Activated T-cell treated with anti-CD3 and anti-CD28 coated beads for 1 hour (primary cell): ENCODE results near the gene ABITRAM.
"Not testable (repeated sequence)": the region's sequence is repeated elsewhere in the genome, so short reads cannot be mapped to it uniquely, and the experiment has no call there.

Source experiments
- DNase-seq: peaks from one replicate; pipeline ENCODE4 v3.0.0-alpha.2; 2020; ENCODE audit warnings: low read depth

Gene ABITRAM, protein sequence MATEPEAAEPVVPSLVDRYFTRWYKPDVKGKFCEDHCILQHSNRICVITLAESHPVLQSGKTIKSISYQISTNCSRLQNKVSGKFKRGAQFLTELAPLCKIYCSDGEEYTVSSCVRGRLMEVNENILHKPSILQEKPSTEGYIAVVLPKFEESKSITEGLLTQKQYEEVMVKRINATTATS

DNA sequence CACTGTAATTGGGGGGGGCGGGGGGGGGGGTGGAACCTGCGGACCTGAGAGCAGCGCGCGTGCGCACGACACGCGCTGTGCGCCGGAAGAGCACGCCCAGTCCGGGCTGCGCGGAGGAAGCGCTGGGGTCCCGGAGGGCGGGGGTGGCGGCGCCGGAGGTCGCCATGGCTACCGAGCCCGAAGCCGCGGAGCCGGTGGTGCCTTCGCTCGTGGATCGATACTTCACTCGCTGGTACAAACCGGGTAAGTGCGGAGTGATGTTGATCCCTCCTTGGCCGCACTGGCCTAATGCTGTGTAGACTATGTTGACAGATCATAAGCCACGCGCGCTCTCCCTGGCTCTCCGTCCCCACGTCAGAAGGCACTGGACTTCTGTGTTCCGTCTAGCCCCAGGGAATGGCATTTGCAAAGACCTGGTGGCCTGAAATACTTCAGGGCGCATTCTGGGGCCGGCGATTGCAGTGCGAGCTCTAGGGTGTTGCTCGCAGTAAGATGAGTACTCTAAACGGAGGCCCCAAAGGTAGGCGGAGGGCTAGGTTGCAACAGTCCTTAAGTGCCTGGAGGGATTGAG, at the start of gene ABITRAM:
Gene ABITRAM, plus strand, starts transcription at position 78 of the 571 bp plus-strand sequence. Its CDS starts 87 bp downstream, at position 165.
- DNase-seq = peak; percentile 66

DNA sequence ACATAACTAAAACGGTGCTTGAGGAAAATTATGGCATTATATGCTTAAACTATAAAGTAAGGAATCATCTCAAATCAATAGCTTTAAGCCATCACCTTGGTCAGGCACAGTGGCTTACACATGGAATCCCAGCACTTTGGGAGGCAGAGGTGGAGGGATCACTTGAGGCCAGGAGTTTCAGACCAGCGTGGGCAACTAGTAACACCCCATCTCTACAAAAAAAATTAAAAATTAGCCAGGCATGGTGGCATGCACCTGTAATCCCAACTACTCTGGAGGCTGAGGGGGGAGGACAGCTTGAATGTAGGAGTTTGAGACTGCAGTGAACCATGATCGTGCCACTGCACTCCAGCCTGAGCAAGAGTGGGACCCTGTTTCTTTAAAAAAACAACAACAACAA, 49.5 kb upstream of the ABITRAM start:
- DNase-seq = no peak

DNA sequence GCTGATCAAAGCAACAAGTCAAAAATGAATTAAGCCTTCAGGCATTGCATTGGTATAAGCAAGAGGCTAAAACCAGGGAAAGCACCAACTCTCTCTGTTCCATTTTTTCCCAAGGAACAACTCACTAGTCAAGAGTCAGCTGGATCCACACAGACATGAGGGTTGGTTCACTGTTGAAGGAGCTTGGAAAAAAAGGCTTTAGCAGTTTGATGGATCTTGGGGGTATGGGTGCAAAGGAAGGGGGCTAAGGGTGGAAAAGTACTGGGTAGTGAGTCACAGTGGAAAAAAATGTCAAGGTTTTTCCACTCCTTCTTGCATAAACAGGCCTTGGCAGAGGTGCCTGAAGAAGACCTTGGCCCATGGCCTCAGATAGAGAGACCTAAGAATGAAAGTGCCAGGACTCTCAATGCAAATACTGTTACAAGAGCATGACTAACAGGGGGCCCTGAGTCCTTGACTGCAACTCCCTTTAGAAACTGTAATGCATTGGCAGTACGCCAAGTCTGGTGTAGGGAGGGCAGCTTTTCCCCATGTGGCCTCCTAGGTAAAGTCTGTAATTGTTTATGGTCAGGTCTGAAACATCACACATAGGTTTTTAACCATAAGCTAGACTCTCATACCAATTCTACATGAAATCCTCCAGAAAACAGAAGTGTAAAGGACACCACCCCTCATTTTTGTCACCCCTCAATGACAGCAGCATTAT, 48.4 kb upstream of the ABITRAM start:
- DNase-seq = no peak

DNA sequence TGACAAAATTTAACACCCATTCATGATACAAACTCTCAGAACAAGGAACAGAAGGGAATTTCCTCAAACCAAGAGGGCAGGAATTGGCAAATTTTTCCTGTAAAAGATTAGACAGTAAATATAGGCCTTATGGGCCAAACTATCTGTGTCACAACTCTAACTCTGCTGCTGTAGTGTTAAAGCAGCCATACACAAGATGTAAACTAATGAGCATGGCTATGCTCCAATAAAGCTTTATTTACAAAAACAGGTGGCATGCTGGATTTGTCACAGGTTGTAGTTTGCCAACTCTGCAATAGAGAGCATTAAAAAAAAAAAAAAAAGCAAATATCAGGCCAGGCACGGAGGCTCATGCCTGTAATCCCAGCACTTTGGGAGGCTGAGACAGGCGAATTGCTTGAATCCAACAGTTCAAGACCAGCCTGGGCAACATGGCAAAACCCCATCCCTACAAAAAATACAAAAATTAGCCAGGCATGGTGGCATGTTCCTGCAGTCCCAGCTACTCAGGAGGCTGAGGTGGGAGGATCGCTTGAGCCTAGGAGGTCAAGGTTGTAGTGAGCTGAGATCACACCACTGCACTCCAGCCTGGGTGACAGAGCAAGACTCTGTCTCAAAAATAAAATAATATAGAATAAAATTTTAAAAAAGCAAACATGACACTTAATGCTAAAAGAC, 47.5 kb upstream of the ABITRAM start:
- DNase-seq = not testable (repeated sequence)

DNA sequence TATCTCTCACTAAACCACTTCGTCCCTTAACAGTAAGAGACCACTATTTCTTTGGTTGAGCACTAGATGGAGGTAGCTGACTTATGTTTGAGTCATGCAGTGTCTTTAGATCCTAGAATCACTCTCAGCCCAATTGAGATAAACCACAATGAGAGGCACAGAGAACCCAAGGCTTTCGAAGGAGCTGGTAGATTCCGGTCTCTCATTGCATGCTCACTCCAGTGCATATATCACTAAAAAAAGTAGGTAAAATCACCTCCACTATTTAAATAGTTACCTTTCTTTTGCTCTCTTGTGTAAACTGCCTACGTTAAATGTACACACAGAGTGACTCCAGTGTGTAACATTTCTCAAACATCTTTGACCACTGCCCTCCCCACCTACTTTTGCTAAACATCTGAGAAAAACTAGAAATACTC, 44.5 kb upstream of the ABITRAM start:
- DNase-seq = no peak

DNA sequence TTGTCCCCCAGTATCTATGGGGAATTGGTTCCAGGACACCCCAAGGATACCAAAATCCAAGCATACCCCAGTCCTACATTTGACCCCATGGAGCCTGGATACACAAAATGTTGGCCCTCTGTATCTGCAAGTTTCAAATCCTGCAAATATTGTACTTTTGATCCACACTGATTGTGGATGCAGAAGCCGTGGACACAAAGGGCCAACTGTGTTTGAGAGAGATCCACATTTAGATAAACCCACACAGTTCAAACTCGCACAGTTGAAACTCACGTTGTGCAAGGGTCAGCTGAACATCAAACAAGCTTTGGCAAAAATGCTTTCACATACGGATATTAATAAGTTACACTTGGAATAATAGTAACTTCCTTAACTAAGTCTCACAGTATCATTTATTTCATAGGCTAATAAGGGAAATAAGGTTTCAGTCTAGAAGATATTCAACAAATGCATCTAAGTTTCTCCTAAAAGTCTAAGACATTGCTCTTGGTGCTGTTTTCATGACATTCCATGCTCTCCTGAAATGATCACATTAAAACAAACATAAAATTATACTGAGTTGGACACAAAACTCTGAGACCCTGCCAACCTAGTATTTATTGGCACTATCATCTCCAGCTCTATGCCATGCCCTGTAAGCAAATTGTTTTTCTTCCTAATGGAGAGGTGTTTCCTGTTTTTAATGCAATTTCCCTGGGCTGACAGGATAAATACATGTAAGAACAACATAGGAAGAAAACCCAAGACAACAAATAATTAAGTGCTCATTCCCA, 39.8 kb upstream of the ABITRAM start:
- no peak for DNase-seq

DNA sequence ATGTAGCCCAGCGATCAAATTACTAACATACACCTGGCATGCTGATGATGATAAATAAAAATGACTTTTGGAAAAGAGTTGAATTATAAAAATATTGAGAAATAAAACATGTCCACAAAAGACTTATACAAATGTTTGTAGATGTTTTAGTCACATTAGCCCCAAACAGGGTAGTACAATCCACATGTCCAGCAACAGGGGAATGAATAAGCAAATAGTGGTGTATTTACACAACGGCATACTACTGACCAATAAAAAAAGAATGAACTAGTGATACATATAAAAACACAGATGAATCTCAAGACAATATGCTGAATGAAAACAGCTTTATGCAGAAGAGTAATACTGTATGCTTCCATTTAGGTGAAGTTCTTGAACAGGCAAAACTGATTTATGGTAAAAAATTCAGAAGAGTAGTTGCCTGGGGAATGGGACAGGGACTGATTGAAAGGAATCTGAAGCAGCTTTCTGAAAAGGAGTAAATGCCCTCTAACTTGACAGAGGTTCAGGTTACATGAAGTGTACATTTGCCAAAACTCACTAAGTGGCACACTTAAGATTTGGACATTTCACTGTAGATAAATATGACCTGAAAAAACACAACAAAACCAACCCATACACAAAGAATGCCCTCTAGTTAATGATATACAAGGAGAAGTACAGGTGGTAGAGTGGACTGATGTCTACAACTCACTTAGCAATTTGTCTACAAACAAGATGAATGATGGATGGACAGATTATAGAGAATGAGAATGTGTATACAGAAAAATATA, 36.7 kb upstream of the ABITRAM start:
- DNase-seq = no peak

DNA sequence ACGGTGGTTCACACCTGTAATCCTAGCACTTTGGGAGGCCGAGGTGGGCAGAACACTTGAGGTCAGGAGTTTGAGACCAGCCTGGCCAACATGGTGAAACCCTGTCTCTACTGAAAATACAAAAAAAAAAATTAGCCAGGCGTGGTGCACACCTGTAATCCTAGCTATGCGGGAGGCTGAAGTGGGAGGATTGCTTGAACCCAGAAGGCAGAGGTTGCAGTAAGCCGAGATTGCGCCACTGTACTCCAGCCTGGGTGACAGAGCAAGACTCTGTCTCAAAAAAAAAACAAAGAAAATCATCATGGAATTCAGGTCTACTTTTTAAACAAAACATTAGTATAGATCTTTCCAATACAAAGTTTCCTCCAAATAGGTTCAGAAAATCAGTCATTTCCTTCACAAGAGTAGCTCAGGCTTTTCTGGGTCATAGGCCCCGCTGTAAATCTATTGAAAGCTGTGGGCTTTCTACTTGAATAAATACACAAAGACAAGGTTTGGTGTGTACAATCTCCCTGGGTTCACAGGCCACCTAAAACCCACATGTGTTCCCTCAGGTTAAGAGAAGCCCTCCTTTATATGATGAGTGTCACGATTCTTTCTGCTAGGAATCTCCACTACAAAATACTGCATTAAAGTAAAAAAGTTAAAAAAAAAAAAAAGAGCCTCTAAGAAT, 35.0 kb upstream of the ABITRAM start:
- DNase-seq = not testable (repeated sequence)

DNA sequence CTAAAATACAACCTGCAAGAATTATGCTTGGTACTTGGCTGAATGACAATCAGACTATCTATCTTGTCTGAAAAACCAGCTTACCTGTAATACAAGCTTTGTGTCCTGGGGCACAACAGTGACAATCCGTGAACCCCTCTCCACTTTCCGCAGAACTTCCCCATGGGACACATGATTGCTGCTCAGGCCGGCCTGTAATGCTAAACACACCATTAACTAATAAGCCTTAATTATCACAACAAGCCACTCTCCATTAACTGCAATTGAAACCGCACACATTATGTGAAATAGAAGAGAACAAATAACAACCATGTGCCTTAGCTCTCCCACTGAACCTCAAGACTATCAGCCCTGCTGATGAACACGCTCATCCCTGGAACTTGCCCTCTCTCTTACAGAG, 34.0 kb upstream of the ABITRAM start:
- no peak for DNase-seq

DNA sequence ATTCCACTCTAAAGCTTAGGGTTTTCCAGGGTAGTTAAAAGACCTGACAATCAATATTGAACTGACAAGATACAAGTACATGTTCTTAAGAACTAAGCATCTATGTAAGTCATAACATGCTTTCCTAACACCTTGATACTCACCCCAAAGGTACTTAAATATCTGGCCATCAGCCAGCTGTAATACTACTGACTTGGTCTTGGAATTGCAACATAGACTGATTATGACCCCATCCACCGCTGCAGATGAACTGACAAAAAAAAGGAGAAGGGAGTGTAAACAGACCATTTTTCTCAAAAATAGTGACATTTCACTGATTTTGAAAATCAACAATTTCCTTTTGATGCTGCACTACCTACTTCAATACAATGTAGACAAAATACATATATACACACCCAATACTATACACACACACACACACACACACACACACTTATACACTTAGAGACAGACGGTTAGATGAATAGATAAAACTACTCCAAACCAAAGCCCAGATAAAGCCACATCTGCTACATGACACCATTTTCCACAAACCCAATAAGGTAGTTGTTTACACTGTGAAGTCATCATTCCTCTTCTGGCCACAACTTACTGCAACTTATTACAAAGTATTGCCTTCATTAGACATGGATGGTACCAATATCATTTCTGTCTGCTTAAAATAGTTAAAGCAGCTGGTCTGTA, 30.6 kb upstream of the ABITRAM start:
- no peak for DNase-seq

DNA sequence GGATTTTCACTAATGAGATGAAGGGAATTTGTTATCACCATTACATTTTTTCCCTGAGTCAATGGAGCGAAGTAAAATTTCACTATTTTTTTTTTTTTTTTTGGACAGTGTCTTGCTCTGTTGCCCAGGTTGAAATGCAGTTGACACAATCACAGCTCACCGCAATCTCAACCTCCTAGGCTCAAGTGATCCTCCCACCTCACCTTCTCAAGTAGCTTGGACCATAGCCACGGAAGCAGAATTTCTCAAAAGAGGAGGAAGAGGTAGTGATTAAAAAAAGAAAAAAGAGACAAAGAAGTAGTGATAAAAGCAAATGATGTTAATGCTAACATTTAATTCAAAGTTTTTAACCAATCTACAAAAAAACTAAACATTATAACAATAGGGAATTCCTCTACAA, 30.0 kb upstream of the ABITRAM start:
- no peak for DNase-seq

DNA sequence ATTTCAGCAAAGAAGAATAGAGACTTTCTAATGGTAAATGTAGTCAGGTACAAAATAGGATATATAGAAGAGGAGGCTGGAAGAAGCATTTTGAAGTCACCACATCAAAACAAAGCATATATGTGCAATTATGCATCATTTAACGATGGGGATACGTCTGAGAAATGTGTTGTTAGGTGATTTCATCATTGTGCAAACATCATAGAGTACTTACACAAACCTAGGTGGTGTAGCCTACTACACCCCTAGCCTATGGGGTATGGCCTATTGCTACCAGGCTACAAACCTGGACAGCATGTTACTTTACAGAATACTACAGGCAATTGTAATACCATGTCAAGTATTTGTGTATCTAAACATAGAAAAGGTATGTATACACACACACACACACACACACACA, 28.7 kb upstream of the ABITRAM start:
- DNase-seq = no peak

DNA sequence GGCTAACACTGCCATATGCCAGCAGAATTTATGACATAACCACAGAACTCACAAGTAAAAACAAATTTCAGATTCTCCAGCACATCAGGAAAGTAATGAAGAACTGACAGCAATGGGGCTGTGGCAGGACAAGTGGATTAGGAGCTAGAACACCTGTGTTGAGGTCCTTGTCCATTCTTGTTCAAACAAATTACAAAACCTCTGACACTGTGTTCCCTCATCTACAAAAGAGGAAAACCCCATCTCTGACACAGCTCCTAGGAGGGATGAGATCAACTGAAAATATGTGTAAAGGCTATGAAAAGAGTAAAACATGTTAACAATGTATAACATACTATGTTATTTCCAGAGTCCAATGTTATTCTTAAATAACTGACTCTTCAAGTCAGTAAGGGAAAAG, 23.8 kb upstream of the ABITRAM start:
- DNase-seq = no peak

DNA sequence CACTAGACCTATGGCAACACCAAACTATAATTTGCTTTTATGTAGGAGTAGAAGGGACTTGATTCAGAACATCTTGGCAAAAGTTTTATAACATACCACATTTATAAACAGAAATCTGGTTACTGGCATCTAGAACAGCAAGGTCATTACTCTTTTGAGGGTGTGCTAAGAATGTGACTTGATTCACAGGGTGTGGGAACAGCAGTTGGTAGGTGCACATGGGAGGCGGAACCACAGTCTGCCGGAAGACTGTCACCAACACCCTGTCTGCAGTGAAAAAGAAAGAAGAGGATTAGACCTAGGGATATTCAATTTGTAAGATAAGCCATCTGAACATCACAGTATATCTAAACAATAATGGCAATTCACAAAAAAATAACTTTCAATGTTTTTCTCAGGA, 23.3 kb upstream of the ABITRAM start:
- DNase-seq = no peak

DNA sequence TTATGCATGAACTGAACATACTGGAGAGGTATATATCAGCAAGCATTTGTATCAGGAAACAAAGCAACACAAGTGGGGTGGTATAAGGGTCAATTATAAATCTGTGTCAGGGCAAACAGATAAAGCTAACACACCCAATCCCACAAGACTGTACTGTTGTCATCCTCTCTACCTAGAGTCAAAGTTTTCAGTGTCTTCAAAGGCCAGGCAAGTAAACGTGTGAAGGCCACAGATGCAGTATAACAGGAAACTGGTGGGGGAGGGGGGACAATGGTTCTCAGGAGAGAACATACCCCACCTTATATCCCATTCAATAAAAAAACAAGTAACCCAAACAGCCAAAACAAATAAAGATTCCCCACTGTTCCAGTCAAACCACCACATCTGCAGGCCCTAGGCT, 22.4 kb upstream of the ABITRAM start:
- DNase-seq = no peak

DNA sequence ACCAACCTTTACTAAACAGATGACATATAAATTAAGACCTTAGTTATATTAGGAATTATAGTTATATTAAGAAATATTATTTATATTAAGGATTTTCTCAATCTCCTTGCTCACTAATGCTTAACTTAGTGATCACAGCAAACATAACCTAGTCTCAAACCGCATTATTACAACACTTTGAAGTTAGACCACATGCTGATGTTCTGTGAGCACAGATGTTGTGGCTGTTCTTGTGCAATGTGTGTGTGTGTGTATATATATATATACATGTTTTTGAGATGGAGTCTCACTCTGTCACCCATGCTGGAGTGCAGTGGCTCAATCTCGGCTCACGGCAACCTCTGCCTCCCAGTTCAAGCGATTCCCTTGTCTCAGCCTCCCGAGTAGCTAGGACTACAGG, 20.8 kb upstream of the ABITRAM start:
- DNase-seq = no peak

DNA sequence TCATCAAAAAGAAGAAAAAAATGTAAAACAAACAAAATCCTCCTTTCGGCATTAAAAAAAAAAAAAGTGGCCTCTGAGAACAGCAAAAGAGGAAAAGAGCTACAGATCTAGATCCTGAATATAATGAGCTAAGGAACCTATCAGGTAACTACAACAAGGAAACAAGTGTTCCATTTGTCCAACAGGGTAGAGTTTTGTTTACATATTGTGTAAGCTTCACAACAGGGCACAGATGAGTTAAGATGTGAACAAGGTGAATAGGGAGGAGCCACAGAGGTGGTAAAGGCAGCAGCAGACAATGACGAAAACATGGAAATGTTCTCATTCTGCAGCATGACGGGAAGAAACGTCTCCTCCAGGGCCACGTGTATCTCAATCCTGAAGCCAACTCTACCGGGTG, 14.7 kb upstream of the ABITRAM start:
- DNase-seq = no peak

DNA sequence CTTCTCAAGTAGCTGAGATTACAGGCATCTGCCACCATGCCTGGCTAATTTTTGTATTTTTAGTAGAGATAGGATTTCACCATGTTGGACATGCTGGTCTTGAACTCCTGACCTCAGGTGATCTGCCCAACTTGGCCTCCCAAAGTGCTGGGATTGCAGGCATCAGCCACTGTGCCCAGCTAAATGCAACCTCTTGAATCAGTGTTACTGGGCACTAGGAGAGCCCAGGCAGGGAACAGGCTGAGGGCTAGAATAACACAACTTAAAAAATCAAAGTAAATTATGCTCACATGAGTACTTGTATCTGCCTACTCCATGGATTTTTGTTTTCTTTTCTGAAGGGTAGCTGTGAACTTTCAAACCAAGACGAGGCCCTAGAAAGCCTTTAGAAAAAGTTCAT, 13.8 kb upstream of the ABITRAM start:
- DNase-seq = not testable (repeated sequence)

DNA sequence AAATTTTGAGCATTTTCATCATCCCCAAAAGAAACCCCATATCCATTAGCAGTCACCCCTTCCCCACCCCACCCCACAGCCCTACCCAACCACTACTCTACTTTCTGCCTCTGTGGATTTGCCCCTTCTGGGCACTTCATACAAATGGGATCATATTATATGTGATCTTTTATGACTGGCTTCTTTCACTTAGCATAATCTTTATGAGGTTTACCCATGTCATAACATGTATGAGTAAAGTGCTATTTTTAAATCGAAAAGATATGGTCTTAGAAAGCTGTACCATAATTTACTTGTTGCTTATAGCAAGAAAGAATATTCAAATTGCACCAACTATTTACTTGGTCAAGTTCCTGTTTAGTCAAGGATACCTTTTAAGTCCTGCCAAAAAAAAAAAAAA, 13.0 kb upstream of the ABITRAM start:
- DNase-seq = no peak

DNA sequence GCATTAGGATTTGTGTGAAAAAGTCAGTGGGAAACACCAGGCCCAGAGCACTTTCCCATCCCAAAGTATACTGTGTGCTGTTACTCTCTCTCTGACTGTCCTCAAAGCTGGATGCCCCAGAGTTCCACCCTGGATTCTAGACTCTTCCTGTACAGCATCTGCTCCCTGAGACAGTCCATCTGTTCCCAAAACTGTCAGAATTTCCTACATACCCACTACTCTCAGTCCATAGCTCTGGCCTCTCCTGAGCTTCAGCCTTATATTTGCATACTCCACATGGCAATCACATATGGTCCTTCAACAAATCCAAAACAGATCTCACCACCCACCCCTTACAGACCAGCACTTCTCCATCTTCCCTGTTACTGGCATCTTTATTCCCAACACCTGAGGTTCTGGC, 9.7 kb upstream of the ABITRAM start:
- no peak for DNase-seq
